CD4-positive, alpha-beta T cell treated with Interleukin-1 beta for 1 hour (primary cell): ENCODE results near the gene ARHGAP9.
"Not testable (repeated sequence)": the region's sequence is repeated elsewhere in the genome, so short reads cannot be mapped to it uniquely, and the experiment has no call there.

Source experiments
- DNase-seq, 2 donors: peaks; one replicate each; pipeline ENCODE4 v3.0.0-alpha.2; 2020 to 2022

ARHGAP9 gene

GRCh38 chr12:57431654-57432188 lies 47.9 kb downstream of the ARHGAP9 start:
- no peak for DNase-seq

GRCh38 chr12:57430931-57431566 lies 48.6 kb downstream of the ARHGAP9 start, which contains the start of gene R3HDM2:
R3HDM2 (minus strand) TSS chr12:57431043; CDS start chr12:57310428, 120,615 bp downstream.
- peak; percentile 95 to 96 for DNase-seq

- DNase-seq = no peak
Measured at GRCh38 chr12:57430112-57430930, 49.3 kb downstream of the ARHGAP9 start.

- DNase-seq = no peak
Measured at GRCh38 chr12:57429473-57430111, 50.1 kb downstream of the ARHGAP9 start.

- DNase-seq = no peak
Measured at GRCh38 chr12:57428965-57429364, 50.7 kb downstream of the ARHGAP9 start.

GRCh38 chr12:57426948-57427347 lies 52.7 kb downstream of the ARHGAP9 start:
- DNase-seq = not testable (repeated sequence)
